Measurements from ENCODE around the gene DOCK4. TPM values are rescaled to one million over a fixed set of nuclear protein-coding genes. Genes with fewer than 3 reads are reported as not detected.

Gene DOCK4
- total RNA-seq, 1 experiment from 2014 or later: 4.9 TPM

DNA sequence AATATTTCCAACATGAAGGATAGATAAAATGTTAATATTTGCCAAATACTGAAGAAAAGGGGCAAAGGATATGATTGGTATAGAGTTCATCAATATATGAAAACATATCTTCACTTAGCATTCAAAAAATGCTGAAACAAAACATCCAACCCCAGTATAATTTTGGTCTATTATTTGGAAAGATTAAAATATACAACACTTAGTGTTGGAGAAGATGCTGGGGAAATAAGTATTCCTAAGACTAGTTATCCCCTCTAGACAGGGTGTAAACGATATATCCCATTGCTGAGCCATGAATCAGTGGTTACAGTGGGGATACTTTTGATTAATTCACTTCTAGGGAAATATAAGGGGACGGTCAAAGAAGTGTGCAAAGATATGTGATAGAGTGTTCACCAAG lies 456.6 kb downstream of the DOCK4 start:
- Mint-ChIP-seq H3K9me3 (no peaks in the 10 kb centered on the region), H3K27me3 (ENCODE audit: low read depth) (no peaks in the 10 kb centered on the region)

More for the DNA sequence above, 456.6 kb downstream of the DOCK4 start:
- Histone ChIP-seq H3K56ac (ENCODE audit: insufficient read length, low read depth, low read length) (no peak overlapping the region), H2AFZ (ENCODE audit: low read length) (no peak overlapping the region), H3K27me3 (ENCODE audit: insufficient read depth, low read length) (no peaks in the 10 kb centered on the region), H3K23me2 (ENCODE audit: insufficient read length, low read depth, low read length, poor library complexity, severe bottlenecking) (no peaks in the 10 kb centered on the region), H3K14ac (ENCODE audit: insufficient read depth, low read length) (no peak overlapping the region), H3K4me2 (ENCODE audit: insufficient read depth, insufficient read length, low read length) (no peak overlapping the region), H3K9ac (ENCODE audit: extremely low read depth, insufficient read length, low read length) (no peak overlapping the region), H3K79me2 (ENCODE audit: insufficient read depth, low read length) (no peaks in the 10 kb centered on the region), H4K8ac (replicated peaks; ENCODE audit: insufficient read length, low read depth, low read length) (no peak overlapping the region), H3T11ph (ENCODE audit: low read length) (no peak overlapping the region), H3K79me1 (ENCODE audit: insufficient read depth, low read depth, low read length, poor library complexity, severe bottlenecking) (no peaks in the 10 kb centered on the region), H2BK5ac (ENCODE audit: insufficient read length, low read length) (no peak overlapping the region), H3K9me3 (ENCODE audit: control insufficient read depth, low read depth, low read length) (no peaks in the 10 kb centered on the region), H2BK120ac (ENCODE audit: low read depth, low read length, poor library complexity, severe bottlenecking) (no peak overlapping the region), H3K4me1 (ENCODE audit: insufficient read depth, low read length) (no peaks in the 10 kb centered on the region), H4K91ac (ENCODE audit: insufficient read length, low read depth, low read length) (no peak overlapping the region), H3K23ac (ENCODE audit: insufficient read length, low read depth, low read length) (no peak overlapping the region), H3K27ac (ENCODE audit: insufficient read length, low read depth, low read length) (no peak overlapping the region), H2BK15ac (ENCODE audit: low read depth, low read length) (no peak overlapping the region), H3K18ac (ENCODE audit: insufficient read length, low read depth, low read length) (no peak overlapping the region), H3K4ac (ENCODE audit: low read depth, low read length) (no peak overlapping the region), H2BK20ac (ENCODE audit: low read depth, low read length, poor library complexity, severe bottlenecking) (no peak overlapping the region), H2AK5ac (ENCODE audit: insufficient read length, low read length) (no peak overlapping the region), H4K20me1 (ENCODE audit: control insufficient read depth, insufficient read depth, insufficient read length) (no peaks in the 10 kb centered on the region), H4K5ac (ENCODE audit: insufficient read length, low read depth, low read length) (no peak overlapping the region), H2BK12ac (ENCODE audit: insufficient read length, low read depth, low read length) (no peak overlapping the region)
- no CpG with 5 or more reads among the region's 2 CpGs for WGBS (ENCODE audit: extremely low coverage, insufficient read length, low lambda C conversion rate)
- Mint-ChIP-seq H3K4me3 (no peak overlapping the region), H3K36me3 (ENCODE audit: insufficient read depth in 1 of 3, low read depth in 3 of 3) (peaks cover 0 to 19% (median 6%) of the 10 kb centered on the region in 3 experiments; a peak in 4 of 7 replicates), H3K4me1 (no peaks in the 10 kb centered on the region), H3K27ac (no peak overlapping the region)
- DNase-seq: no peak
- no peak for TF ChIP-seq CTCF (conservative IDR thresholded peaks at IDR 0.05)
